Fibroblast of villous mesenchyme (primary cell): ENCODE measurements around the gene ATP6V1C2. TPM values are rescaled to one million over a fixed set of nuclear protein-coding genes. Genes with fewer than 3 reads are reported as not detected.

Source experiments
- DNase-seq: peaks from one replicate; pipeline ENCODE4 v3.0.0-alpha.2; 2010; ENCODE audit warnings: low read depth
- H3K4me3 ChIP-seq: 2 replicates; pipeline ENCODE4 v1.5.1; 2011; ENCODE audit warnings: low read depth, mild to moderate bottlenecking, low read length
- total RNA-seq: library from RNA; depleted of rRNA; stranded (reverse); fragments of >200 nt; gene quantifications from 2 replicates; pipeline ENCODE4 v1.2.3, GENCODE V29; 2012
- TF ChIP-seq, protein P1 (sequence below): IDR thresholded peaks from 2 replicates; pipeline ENCODE4 v1.5.1; 2012; ENCODE audit warnings: low read depth, mild to moderate bottlenecking, low read length; ENCODE audit not compliant: insufficient read depth

ATP6V1C2 gene
- total RNA-seq, 1 donor: under 0.01 TPM

DNA sequence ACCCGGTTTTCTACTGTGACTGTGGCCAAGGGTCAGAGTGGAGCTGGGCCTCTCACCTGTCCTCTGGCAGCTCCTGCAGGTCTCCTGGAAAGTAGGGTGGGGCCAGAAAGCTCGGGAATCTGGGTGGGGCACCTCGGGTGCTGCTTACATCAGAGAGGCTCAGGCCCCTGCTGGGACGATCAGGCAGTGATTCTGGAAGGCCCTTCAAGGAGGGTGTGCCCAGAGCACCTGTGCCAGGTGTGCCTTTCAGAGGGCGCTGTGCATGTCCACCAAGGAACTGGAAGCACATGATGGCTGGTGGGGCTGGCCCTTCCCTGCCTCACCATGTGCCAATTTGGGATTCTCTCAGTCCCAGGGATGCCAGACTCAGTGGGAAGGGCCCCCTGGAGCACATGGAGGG lies 44.0 kb downstream of the ATP6V1C2 start:
- TF ChIP-seq, protein P1, sequence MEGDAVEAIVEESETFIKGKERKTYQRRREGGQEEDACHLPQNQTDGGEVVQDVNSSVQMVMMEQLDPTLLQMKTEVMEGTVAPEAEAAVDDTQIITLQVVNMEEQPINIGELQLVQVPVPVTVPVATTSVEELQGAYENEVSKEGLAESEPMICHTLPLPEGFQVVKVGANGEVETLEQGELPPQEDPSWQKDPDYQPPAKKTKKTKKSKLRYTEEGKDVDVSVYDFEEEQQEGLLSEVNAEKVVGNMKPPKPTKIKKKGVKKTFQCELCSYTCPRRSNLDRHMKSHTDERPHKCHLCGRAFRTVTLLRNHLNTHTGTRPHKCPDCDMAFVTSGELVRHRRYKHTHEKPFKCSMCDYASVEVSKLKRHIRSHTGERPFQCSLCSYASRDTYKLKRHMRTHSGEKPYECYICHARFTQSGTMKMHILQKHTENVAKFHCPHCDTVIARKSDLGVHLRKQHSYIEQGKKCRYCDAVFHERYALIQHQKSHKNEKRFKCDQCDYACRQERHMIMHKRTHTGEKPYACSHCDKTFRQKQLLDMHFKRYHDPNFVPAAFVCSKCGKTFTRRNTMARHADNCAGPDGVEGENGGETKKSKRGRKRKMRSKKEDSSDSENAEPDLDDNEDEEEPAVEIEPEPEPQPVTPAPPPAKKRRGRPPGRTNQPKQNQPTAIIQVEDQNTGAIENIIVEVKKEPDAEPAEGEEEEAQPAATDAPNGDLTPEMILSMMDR: no peak
- no peak overlapping the region for H3K4me3 ChIP-seq
- DNase-seq: no peak

DNA sequence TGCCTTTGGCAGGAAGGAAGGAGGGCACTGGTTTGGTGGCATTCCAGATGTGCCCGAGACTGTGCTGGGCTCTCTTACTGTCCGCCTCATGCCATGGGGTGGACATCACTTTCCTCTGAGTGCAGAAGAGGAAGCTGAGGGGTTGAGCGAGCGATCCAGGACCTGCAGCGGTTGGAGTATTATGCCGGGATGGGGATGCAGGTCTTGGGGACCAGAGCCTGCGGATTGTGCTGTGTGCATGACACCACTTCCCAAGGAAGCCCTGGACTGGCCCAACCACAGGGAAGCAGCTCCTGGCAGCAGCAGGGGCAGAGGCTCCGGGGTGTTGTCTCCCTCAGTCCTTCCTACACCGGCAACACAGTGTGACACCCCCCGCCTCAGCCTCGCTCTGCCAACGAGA lies 44.5 kb downstream of the ATP6V1C2 start:
- H3K4me3 ChIP-seq: no peak overlapping the region
- DNase-seq: no peak
- TF ChIP-seq, protein P1: no peak

DNA sequence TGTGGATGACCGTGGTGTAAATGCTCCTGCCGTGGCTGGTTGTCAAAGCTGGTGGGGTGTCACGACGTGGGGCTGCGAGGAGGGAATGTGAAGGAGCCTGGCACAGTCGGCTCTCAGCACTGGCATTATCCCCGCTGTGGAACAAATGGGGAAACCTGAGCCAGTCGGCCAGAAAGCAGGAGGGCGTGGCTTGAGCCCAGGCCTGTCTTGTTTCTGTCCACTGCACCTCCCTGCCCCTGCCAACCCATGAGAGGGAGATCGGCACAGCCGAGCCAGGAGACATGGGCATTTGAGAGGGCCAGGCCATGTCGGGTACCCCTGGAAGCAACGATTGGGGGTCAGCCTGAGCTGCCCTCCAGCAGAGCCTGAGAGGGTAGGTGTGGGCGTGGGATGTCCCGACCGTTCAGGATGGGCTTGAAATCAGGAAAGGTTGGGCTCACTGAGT lies 46.7 kb downstream of the ATP6V1C2 start:
- TF ChIP-seq, protein P1: no peak
- DNase-seq: no peak
- H3K4me3 ChIP-seq: no peak overlapping the region

DNA sequence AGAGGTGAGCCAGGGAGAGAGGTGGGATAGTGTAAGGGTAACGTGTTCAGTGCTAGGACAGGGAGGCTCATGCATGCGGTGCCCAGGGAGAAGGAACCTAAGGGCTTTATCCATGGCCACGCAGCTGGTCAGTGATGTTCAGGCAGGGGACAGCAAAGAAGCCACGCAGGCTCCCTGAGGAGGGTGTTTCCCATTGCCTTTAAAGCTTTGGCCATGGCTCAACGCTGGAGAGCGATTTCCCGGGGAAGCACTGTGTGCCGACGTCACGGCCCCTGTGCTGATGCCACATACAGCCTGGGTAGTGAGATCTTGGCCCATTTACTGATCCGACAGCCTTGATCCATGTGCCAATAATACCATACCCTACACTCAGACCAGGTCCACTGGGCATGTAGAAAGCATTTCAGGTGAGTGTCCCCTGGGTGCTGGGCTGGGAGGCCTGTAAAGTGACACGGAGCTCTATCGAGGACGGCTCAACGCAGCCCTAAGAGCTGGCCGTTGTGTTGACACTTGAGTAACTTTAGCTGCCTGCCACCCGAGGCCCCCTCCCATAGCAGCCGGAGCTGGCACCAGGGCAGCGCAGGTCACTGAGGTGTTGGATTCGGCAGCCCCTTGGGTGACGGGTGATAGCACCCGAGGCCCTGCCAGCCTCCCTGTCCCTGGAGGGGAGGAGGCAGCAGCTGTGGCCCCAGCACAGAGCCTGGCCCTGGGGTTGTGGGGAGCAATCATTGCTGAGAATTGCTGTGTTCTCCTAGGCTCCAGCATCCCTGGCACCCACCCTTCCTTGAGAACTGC lies 49.7 kb downstream of the ATP6V1C2 start:
- TF ChIP-seq, protein P1: no peak
- DNase-seq: no peak

DNA sequence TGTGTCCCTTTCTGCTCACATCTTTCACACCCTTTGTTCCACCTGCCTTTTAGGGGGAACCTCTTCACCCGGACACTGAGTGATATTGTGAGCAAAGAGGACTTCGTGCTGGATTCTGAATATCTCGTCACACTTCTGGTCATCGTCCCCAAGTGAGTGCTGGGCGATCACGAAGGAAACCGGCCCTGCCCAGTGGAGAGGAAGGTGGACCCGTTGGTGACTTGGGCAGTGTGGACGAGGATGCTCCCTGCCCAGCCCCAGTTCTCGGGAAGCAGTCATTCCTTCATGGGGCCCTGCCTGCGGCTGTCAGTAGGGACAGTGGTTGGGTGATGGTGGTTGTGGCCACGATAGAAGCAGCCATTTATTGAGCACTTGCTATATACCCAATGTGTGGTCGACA lies 50.4 kb downstream of the ATP6V1C2 start:
- TF ChIP-seq, protein P1: no peak
- H3K4me3 ChIP-seq: no peak overlapping the region
- no peak for DNase-seq

More for the DNA sequence above, 49.7 kb downstream of the ATP6V1C2 start:
- no peak overlapping the region for H3K4me3 ChIP-seq

DNA sequence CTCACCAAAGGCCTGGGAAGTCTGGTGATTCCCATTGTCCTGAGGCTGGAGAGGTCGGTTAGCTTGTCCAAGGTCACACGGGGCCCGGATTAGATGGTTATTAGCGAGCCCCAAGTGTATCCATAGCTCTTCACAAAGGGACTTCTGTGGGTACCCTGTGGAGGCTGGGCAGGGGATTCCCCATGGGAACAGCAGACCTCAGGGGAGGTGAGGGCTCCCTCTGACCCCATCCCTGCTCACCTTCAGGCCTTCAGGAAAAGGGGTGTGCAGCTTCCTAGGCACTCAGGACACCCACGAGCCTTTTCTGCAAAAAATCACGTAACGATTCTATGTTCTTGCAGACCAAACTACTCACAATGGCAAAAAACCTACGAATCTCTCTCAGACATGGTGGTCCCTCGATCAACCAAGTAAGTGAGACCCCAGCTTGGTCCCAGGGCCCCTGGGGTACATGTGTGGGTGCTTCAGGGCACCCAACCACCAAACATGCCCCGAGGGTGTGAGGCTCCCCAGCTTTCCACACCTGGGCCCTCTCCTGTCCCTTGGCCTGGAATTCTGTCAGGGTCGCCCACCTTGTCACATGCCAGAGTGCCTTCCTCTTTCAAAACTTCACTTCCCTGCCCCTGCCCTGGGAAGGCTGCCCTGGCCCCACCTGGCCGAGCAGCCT lies 50.9 kb downstream of the ATP6V1C2 start:
- DNase-seq: no peak
- H3K4me3 ChIP-seq: no peak overlapping the region
- TF ChIP-seq, protein P1: no peak
